ENCODE measurements around the gene DLGAP3. TPM values are rescaled to one million over a fixed set of nuclear protein-coding genes. Genes with fewer than 3 reads are reported as not detected.

Gene DLGAP3
- polyA plus RNA-seq, 1 donor (not counting 4 experiments of a cell fraction or from before 2014, with no cell fraction given): not detected

GRCh38 chr1:34906222-34906621, 23.2 kb downstream of the DLGAP3 start:
- Histone ChIP-seq H3K27me3 (ENCODE audit: control insufficient read depth, extremely low read depth, insufficient read depth, low read length) (no peaks in the 10 kb centered on the region), H3K4me1 (ENCODE audit: control insufficient read depth, extremely low read depth, insufficient read depth, low read length) (no peaks in the 10 kb centered on the region), H3K36me3 (ENCODE audit: control insufficient read depth in 2 of 2, extremely low read depth in 1 of 2, insufficient read depth in 2 of 2, low read length in 2 of 2) (no peaks in the 10 kb centered on the region), H3K79me2 (ENCODE audit: control insufficient read depth, insufficient read depth, low read length) (no peaks in the 10 kb centered on the region), H3K9me1 (ENCODE audit: control insufficient read depth, extremely low read depth, insufficient read depth, low read length) (no peaks in the 10 kb centered on the region), H4K20me1 (ENCODE audit: control insufficient read depth, extremely low read depth, insufficient read depth, low read length) (peaks cover 2% of the 10 kb centered on the region), H3K4me2 (ENCODE audit: control insufficient read depth, extremely low read depth, insufficient read depth, low read depth, low read length) (no peak overlapping the region), H3K27ac (ENCODE audit: control insufficient read depth, insufficient read depth, low read length) (no peak overlapping the region), H2AFZ (ENCODE audit: control insufficient read depth, low read length) (no peak overlapping the region), H3K4me3 (ENCODE audit: control insufficient read depth in 2 of 3, extremely low read depth in 1 of 3, insufficient read depth in 2 of 3, low read depth in 1 of 3, low read length in 3 of 3) (no peak overlapping the region), H3K9ac (ENCODE audit: control insufficient read depth, extremely low read depth, insufficient read depth, low read length) (no peak overlapping the region), H3K9me3 (ENCODE audit: control insufficient read depth, low read depth, low read length) (no peaks in the 10 kb centered on the region)
- FAIRE-seq (no peak), DNase-seq (ENCODE audit: low read depth, low spot score) (no peak)
- dilution Hi-C loops (cut with MboI; ENCODE audit: extremely low pct_ligation_motif_present, low sequenced_read_pairs): no loop called here
- TF ChIP-seq, protein P1, sequence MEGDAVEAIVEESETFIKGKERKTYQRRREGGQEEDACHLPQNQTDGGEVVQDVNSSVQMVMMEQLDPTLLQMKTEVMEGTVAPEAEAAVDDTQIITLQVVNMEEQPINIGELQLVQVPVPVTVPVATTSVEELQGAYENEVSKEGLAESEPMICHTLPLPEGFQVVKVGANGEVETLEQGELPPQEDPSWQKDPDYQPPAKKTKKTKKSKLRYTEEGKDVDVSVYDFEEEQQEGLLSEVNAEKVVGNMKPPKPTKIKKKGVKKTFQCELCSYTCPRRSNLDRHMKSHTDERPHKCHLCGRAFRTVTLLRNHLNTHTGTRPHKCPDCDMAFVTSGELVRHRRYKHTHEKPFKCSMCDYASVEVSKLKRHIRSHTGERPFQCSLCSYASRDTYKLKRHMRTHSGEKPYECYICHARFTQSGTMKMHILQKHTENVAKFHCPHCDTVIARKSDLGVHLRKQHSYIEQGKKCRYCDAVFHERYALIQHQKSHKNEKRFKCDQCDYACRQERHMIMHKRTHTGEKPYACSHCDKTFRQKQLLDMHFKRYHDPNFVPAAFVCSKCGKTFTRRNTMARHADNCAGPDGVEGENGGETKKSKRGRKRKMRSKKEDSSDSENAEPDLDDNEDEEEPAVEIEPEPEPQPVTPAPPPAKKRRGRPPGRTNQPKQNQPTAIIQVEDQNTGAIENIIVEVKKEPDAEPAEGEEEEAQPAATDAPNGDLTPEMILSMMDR (optimal IDR thresholded peaks at IDR 0.05 in 1 of 3, IDR thresholded peaks at IDR 0.05 in 1 of 3, conservative IDR thresholded peaks at IDR 0.05 in 1 of 3; ENCODE audit: extremely low read depth in 1 of 3, insufficient read depth in 2 of 3, low read length in 3 of 3): no peak
- TF ChIP-seq EZH2 (IDR thresholded peaks at IDR 0.05; ENCODE audit: low read length): no peak

DNA sequence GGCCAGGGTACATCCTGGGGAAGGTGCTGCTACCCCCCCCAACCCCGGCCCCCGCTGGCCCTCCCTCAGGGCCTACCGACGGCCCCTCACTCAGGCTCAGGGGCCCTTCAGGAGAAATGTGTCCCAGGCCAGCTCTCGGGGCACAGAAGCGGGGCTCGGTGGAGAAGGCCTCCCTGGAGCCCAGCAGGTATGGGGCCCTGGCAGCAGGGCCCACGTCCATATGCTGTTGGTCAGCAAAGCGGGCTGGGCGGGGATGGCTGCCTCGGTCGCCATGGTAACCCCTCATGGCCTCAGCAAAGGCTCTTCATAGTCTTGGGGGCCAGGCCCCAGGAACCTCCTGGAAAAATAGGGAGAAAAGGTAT, 24.4 kb downstream of the DLGAP3 start:
- no peaks in the 10 kb centered on the region for H3K9me3 ChIP-seq (ENCODE audit: control insufficient read depth, low read depth, low read length)
- no peaks in the 10 kb centered on the region for H3K9me1 ChIP-seq (ENCODE audit: control insufficient read depth, extremely low read depth, insufficient read depth, low read length)
- H3K4me1 ChIP-seq (ENCODE audit: control insufficient read depth, extremely low read depth, insufficient read depth, low read length): no peaks in the 10 kb centered on the region
- no peaks in the 10 kb centered on the region for H3K36me3 ChIP-seq (ENCODE audit: control insufficient read depth in 2 of 2, extremely low read depth in 1 of 2, insufficient read depth in 2 of 2, low read length in 2 of 2)
- dilution Hi-C loops (cut with MboI; ENCODE audit: extremely low pct_ligation_motif_present, low sequenced_read_pairs): no loop called here
- no peak overlapping the region for H3K27ac ChIP-seq (ENCODE audit: control insufficient read depth, insufficient read depth, low read length)
- TF ChIP-seq EZH2 (IDR thresholded peaks at IDR 0.05; ENCODE audit: low read length): no peak
- TF ChIP-seq, protein P1 (optimal IDR thresholded peaks at IDR 0.05 in 1 of 3, IDR thresholded peaks at IDR 0.05 in 1 of 3, conservative IDR thresholded peaks at IDR 0.05 in 1 of 3; ENCODE audit: extremely low read depth in 1 of 3, insufficient read depth in 2 of 3, low read length in 3 of 3): no peak
- no peak overlapping the region for H3K9ac ChIP-seq (ENCODE audit: control insufficient read depth, extremely low read depth, insufficient read depth, low read length)
- no peak overlapping the region for H2AFZ ChIP-seq (ENCODE audit: control insufficient read depth, low read length)
- H4K20me1 ChIP-seq (ENCODE audit: control insufficient read depth, extremely low read depth, insufficient read depth, low read length): peaks cover 2% of the 10 kb centered on the region
- H3K4me3 ChIP-seq (ENCODE audit: control insufficient read depth in 2 of 3, extremely low read depth in 1 of 3, insufficient read depth in 2 of 3, low read depth in 1 of 3, low read length in 3 of 3): no peak overlapping the region
- DNase-seq (ENCODE audit: low read depth, low spot score): no peak
- H3K79me2 ChIP-seq (ENCODE audit: control insufficient read depth, insufficient read depth, low read length): no peaks in the 10 kb centered on the region
- no peaks in the 10 kb centered on the region for H3K27me3 ChIP-seq (ENCODE audit: control insufficient read depth, extremely low read depth, insufficient read depth, low read length)
- H3K4me2 ChIP-seq (ENCODE audit: control insufficient read depth, extremely low read depth, insufficient read depth, low read depth, low read length): no peak overlapping the region
- no peak for FAIRE-seq

All from keratinocyte (primary cell).